ENCODE results near the gene CLEC3B.
"Not testable (repeated sequence)": the region's sequence is repeated elsewhere in the genome, so short reads cannot be mapped to it uniquely, and the experiment has no call there.

The CLEC3B gene

GRCh38 chr3:45066109-45066801 is 40.2 kb downstream of the CLEC3B start:
- DNase-seq (ENCODE audit: low read depth) = no peak

GRCh38 chr3:45067486-45067885 is 41.4 kb downstream of the CLEC3B start:
- DNase-seq (ENCODE audit: low read depth) = no peak

- no peak for DNase-seq (ENCODE audit: low read depth)
Observed at GRCh38 chr3:45067941-45068340, 41.8 kb downstream of the CLEC3B start.

- no peak for DNase-seq (ENCODE audit: low read depth)
Observed at GRCh38 chr3:45071075-45071474, 45.0 kb downstream of the CLEC3B start.

GRCh38 chr3:45075821-45076625 is 49.9 kb downstream of the CLEC3B start:
- no peak for DNase-seq (ENCODE audit: low read depth)

- DNase-seq (ENCODE audit: low read depth) = not testable (repeated sequence)
Observed at GRCh38 chr3:45078256-45078655, 52.2 kb downstream of the CLEC3B start.

GRCh38 chr3:45078910-45079522 is 52.9 kb downstream of the CLEC3B start:
- DNase-seq (ENCODE audit: low read depth) = no peak

- DNase-seq (ENCODE audit: low read depth) = no peak
Observed at GRCh38 chr3:45079715-45080114, 53.6 kb downstream of the CLEC3B start.

- no peak for DNase-seq (ENCODE audit: low read depth)
Observed at GRCh38 chr3:45080824-45081223, 54.7 kb downstream of the CLEC3B start.

- no peak for DNase-seq (ENCODE audit: low read depth)
Observed at GRCh38 chr3:45081506-45082141, 55.5 kb downstream of the CLEC3B start.

- DNase-seq (ENCODE audit: low read depth) = no peak
Observed at GRCh38 chr3:45082142-45082538, 56.0 kb downstream of the CLEC3B start.

GRCh38 chr3:45083023-45083422 is 56.9 kb downstream of the CLEC3B start:
- no peak for DNase-seq (ENCODE audit: low read depth)

- no peak for DNase-seq (ENCODE audit: low read depth)
Observed at GRCh38 chr3:45084361-45084760, 58.3 kb downstream of the CLEC3B start.

GRCh38 chr3:45084820-45085816 is 59.0 kb downstream of the CLEC3B start:
- DNase-seq (ENCODE audit: low read depth) = no peak
